HCEC 1CT (cell line): ENCODE measurements around the gene PDE6D.
"Not testable (repeated sequence)": the region's sequence is repeated elsewhere in the genome, so short reads cannot be mapped to it uniquely, and the experiment has no call there.

Experiments used
- DNase-seq: peaks from one replicate; pipeline ENCODE4 v3.0.0-alpha.2; 2017

The PDE6D gene

GRCh38 chr2:231769170-231770136, 11.6 kb downstream of the PDE6D start:
- DNase-seq = no peak

DNA sequence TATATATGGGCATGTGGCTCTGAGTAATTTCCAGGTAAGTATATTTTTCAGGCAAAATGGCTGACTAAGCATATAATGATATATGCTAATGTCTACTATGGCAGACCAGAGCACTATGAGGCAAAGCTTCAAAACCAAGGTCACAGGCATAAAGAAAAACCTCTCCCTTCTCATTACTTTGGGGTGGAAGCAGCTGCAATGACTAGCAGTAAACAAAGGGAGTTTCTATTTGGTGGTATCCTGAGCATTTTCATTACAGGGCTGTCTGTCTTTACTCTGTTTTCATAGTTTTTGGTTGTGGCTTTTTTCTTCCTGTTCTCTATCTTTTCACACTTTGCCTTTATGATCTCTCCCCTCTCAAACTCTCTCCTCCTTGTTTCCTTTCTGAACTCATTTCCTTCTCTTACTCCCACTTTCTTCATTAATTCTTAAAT, 15.6 kb downstream of the PDE6D start:
- DNase-seq = no peak

- DNase-seq = no peak
These were observed 16.3 kb downstream of the PDE6D start for GRCh38 chr2:231764760-231765159.

DNA sequence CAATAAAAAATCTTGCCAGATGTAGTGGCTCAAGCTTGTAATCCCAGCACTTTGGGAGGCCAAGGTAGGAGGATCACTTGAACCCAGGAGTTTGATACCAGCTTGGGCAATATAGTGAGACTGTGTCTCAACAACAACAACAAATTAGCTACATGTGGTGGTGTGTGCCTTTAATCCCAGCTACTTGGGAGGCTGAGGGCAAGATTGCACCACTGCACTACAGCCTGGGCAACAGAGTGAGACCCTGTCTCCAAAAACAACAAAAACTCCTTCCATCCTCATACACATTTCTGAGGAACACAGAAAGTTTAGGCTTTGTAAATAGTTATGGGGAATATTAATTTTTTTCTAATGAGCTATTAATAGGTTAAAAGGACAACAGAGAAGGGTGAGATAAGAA, 17.0 kb downstream of the PDE6D start:
- DNase-seq = no peak

DNA sequence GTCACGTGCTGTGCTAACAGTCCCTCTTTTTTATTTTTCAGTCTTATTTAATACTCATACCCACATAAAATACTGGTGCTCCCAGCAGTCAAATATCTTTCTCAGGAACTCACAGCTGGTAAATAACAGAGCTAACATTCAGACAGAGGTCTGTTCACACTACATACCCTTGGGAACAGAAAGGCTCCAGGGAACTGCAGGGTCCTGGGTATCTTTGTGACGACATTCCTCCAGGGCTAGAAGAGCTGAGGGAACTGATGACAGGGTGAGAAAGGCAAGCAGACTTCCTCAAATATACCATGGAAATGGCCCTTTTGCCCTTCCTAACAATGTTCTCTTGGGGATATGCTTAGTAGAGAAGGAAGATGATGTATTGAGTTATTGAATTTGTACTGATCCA, 19.3 kb downstream of the PDE6D start:
- DNase-seq = no peak

DNA sequence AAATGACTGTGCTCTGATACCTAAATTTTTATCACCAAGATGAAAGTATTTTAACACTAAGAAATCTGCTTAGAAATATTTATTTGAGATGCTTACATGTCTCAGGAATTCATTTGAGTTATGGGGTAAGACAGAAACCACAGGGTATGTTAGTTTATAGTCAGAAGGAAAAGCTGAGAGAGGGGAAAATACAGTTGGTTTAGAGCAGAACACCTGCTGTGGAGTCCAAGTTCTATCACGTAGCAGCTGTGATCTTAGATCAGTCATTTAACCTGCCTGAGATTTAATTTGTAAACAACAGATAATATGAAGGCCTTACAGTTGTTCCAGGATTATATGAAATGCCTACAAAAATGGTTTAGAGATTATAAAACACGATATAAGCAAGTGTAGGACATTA, 29.0 kb downstream of the PDE6D start:
- DNase-seq = no peak

- DNase-seq = no peak
These were observed 29.9 kb downstream of the PDE6D start for GRCh38 chr2:231751042-231751815.

DNA sequence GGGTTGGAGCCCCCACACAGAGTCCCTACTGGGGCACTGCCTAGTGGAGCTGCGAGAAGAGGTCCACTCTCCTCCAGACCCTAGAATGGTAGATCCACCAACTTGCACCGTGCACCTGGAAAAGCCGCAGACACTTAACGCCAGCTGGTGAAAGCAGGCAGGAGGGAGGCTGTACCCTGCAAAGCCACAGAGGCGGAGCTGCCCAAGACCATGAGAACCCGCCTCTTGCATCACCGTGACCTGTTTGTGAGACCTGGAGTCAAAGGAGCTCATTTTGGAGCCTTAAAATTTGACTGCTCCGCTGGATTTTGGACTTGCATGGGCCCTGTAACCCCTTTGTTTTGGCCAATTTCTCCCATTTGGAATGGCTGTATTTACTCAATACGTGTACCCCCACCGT, 32.1 kb downstream of the PDE6D start:
- not testable (repeated sequence) for DNase-seq

DNA sequence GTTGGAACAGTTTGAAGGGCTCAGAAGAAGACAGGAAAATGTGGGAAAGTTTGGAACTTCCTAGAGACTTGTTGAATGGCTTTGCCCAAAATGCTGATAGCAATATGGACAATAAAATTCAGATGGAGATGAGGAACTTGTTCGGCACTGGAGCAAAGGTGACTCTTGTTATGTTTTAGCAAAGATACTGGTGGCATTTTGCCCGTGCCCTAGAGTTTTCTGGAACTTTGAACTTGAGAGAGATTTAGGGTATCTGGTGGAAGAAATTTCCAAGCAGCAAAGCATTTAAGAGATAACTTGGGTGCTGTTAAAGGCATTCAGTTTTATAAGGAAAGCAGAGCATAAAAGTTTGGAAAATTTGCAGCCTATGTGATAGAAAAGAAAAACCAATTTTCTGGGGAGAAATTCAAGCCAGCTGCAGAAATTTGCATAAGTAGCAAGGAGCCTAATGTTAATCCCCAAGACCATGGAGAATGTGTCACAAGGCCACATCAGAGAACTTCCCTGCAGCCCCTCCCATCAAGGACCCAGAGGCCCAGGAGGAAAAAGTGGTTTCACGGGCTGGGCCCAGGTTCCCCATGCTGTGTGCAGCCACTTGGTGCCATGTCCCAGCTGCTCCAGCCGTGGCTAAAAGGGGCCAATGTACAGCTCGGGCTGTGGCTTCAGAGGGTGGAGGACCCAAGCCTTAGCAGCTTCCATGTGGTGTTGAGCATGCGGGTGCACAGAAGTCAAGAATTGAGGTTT, 32.8 kb downstream of the PDE6D start:
- not testable (repeated sequence) for DNase-seq

GRCh38 chr2:231745303-231746038, 35.6 kb downstream of the PDE6D start:
- DNase-seq = no peak

- DNase-seq = no peak
These were observed 37.5 kb downstream of the PDE6D start for GRCh38 chr2:231743376-231744116.

GRCh38 chr2:231737761-231738160, 43.3 kb downstream of the PDE6D start:
- no peak for DNase-seq

DNA sequence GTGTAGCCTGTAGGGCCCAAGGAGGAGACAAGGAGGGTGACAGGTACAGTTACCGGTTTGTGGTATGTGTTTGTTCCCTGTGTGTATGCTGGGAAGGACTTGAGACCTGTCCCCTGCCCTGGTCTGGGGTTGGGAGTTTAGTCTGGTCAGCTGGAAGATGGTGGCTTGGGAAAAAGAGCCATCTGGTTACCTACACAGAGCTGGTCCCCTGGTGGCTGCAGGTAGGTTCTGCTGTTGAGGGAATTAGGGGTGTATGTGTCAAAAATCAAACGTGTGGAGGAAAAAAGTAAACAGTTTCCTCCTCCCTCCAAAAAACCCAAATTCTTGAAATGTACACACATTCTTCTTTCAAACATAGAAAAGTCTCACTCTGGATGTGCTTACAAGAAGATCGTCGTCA, 48.5 kb downstream of the PDE6D start:
- no peak for DNase-seq

DNA sequence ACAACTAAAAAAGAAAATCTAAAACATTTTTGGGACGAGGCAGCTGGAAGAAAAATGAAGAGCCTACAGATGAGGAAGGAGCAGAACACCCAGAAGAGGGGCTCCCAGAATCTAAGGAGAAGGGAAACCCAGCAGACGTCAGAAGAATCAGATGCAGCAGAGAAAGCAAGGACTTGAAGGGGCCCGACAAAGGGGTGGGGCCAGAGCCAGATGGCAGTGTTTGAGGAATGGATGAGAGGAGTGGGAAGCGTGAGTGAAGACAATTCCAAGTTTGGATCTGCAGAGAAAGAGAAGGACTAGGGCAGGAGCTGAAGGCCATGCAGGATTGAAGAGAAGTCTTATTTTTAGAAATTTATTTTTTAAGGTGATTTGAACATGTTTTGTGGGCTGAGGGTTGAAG, 53.5 kb downstream of the PDE6D start:
- DNase-seq = no peak

DNA sequence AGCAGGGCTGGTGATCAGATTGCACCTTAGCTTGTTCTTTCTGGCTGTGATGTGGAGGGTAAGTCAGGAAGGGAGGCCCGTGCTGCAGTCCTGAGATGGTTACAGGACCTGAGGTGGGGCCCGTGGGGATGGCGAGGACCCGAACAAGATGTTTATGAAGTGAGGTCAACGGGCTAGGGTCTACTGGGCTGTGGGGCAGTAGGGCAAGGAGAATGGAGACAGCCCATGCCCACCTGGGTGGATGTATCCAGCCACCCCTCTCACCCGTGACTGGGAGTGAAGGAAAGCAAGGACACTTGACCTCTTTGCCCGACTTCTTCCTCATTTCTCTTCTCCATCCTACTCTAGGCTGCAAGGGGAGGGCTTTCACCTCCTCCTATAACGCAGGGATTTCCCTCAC, 54.8 kb downstream of the PDE6D start:
- DNase-seq = no peak

GRCh38 chr2:231725476-231725875, 55.6 kb downstream of the PDE6D start:
- DNase-seq = no peak

DNA sequence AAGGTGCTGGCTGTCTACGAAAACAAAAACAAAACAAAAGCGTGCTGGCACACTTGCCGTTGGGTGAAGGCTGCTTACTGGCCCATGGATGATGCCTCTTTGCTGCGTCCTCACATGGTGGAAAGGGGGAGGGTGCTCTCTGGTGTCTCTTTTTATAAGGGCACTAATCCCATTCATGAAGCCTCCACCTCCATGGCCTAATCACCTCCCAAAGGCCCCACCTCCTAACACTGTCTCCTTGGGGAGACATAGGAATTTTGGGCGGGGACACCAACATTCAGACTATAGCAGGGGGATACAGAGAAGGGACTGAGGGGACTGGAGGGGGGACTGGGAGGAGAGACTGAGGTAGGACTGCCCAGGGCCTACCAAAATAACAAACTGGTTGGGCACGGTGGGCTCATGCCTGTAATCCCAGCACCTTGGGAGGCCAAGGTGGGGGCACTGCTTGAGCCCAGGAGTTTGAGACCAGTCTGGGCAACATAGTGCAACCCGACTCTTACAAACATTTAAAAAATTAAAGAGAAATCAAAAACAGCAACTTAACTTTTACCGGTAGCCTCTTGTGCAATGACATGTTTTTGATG, 58.3 kb downstream of the PDE6D start:
- DNase-seq = no peak

GRCh38 chr2:231720987-231721966, 59.8 kb downstream of the PDE6D start:
- no peak for DNase-seq

DNA sequence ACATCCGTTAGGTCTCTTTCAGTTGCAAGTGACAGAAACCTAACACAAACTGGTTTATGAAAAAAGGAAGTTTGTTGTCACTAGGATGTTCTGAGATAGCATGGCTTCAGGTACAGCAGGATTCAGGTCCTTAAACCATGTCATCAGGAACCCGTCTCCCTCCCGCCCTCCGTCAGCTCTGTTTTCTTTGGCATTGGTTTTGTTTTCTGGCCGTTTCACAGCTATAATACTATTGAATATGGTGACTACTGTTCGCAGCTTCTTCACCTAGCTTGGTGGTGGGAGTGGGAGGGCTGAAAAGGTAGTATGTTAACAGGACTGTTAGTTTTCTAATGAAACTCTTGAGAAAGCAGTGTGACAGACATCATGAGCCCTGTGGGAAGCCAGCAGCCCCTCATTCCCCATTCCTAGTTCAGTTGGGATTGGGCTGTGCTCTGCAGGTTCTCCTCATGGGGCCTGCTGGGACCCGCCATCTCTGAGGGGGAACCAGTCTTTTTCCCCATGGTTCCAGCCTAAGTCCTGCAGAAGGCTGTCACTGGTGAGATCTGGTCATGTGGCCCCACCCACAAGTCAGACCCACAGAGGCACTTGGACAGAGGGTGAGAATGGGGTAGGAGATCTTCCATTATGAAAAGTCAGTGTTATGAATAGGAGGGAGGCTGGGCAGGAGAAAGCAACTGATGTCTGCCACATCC, 60.6 kb downstream of the PDE6D start:
- no peak for DNase-seq
